Cerebellar cortex (tissue), 1 donor: ENCODE measurements around the gene MLLT3.

Experiments
- DNase-seq: peaks from one replicate; pipeline ENCODE4 v3.0.0-alpha.2; 2015; ENCODE audit warnings: low spot score

The MLLT3 gene

DNA sequence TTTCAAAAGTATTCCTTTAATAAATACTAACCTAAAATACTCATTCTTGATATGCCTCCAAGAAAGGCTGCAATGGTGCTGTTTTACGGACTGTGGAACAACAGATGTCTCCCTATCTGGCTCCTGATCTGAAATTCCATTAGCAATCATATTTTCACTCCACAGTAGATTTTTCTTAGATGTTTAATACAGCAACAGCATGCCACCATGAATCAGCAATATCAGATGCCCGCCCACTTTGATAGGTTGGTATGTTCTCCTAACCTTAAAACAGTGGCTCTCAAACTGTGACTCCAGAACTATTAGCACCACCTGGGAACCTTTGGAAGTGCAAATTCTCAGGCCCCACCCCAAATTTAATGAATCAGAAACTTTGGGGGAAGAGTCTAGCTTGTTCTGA lies 110.2 kb downstream of the MLLT3 start:
- DNase-seq = peak; percentile 18

GRCh38 chr9:20511686-20512085 lies 110.6 kb downstream of the MLLT3 start:
- DNase-seq = no peak

- DNase-seq = no peak
Measured at GRCh38 chr9:20509466-20509865, 112.8 kb downstream of the MLLT3 start.

DNA sequence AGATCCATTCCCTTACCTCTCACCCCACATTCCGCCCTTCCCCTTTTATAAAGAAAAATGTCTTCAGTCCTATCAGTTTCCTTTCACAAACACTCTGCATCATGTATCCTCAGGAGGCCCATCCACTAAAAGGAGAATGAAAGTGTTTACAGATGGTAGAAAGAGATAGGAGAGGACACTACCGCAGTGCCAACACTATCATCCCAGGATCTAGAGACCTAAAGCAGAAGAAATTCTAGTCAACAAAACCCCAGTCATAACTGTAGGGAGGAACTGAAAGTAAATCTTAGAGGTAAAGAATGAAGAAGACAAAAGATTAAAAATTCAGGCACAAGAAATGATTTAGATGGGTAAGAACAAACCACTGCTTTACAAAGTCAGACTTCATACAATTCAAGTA lies 114.1 kb downstream of the MLLT3 start:
- peak; percentile 30 for DNase-seq

DNA sequence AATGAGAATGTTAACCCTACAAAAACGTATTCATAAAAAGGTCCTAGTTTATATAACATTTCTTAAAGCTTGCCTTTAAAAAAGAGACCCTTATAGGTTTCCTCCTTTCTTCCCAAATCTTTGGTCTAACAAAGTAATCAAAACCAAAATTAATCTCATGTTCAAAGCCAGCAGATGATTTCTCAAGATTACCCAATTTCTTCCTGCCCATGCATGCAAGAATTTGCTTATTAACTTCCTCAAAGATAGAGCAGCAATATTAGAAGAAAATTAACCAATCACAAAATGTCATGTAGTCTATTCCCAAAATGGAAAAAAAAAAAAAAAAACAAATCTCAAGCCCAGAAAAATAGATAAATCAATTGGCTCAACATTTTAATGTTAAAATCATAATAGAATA lies 114.9 kb downstream of the MLLT3 start:
- DNase-seq = no peak

GRCh38 chr9:20506099-20506900 lies 116.0 kb downstream of the MLLT3 start:
- peak; percentile 20 for DNase-seq

GRCh38 chr9:20505574-20505973 lies 116.7 kb downstream of the MLLT3 start:
- no peak for DNase-seq

DNA sequence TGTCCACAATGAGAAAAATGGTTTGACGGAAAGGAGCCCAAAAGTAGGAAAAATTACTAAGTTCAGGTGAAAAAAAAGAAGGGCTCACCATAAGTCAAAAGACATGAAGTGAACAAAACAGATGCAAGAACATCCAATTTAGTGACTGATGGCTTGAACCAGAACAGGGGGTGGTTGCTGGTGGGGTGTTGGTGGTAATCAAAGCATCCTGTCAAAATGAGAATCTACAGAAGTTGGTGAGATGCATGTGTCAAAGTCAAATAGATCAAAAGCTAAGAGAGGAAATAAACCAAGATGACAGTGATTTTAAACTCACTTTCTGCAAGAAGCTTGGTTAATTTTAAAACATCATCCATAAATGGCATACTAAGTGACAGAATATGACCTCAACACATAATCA lies 117.4 kb downstream of the MLLT3 start:
- DNase-seq = no peak

DNA sequence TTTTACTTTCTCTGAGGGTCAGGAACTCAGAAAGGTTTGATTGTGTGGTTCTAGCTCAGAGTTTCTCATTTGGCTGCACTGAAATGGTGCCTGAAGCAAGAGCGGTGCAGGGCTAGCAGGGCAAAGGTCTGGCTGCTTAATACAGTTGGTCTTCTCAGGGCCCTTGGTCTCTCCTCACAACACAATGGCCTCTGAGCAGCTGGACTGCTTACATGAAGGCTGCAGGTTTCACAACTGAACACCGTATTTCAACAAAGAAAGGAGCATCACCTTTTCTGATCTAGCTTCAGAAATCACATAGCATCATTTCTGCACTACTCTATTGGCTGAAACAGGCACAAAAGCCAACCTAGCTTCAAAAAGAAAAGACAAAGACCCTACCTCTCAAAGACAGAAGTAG lies 122.2 kb downstream of the MLLT3 start:
- DNase-seq = no peak

GRCh38 chr9:20499013-20499412 lies 123.3 kb downstream of the MLLT3 start:
- DNase-seq = no peak

GRCh38 chr9:20496328-20496727 lies 126.0 kb downstream of the MLLT3 start:
- DNase-seq = no peak

DNA sequence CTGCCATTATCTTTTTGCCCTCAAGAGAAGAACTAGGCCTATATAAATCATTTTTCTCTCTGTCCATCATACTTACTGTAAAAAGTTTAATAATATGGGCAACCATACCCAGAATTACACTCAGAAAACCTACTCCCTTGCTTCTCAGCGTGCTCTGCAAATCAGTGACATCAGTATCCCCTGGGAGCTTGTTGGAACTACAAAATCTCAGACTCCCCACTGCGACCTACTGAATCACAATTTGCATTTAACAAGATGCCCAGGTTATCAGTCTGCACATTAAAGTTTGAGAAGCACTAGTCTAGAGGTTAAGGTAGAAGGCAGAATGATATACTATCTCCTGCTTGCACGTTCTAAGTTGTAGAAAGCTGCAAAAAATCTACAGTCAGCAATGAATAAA lies 127.2 kb downstream of the MLLT3 start:
- DNase-seq = no peak

DNA sequence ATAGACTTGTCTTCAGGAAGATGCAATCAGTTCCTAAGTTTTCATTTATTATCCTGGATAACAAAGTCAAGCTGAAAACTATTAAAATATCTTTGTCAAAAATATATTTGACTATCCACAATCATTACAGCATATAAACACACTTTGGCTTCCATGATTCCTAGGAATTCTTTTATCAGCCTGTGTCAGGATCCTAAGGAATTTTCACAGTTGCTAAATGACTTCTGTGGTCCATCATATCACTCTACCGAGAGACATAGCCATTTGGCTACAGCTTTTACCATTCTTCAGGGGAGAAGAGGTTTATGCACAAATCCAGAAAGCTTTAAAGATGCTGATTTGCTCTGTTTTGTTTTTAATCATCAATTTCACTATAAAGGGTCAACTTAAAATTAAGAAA lies 128.3 kb downstream of the MLLT3 start:
- no peak for DNase-seq

- no peak for DNase-seq
Measured at GRCh38 chr9:20492772-20493171, 129.5 kb downstream of the MLLT3 start.

DNA sequence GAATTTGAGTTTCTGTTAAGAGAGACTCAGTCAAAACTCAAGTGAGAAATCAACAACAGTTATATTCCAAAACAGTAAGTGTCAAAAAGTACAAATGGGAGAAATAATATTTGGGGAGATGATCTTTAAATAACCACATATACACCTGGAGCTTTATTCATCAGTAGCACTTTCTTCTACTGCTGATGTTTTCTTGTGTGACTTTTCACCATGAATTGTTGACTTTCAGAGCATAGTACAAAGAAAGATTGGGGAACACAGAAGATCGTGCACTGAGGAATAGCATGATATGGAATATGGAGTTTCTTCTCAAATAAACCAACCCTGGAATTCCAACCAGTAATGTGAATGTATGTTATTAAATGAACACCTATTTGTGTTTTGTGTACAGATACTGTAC lies 130.7 kb downstream of the MLLT3 start:
- no peak for DNase-seq

DNA sequence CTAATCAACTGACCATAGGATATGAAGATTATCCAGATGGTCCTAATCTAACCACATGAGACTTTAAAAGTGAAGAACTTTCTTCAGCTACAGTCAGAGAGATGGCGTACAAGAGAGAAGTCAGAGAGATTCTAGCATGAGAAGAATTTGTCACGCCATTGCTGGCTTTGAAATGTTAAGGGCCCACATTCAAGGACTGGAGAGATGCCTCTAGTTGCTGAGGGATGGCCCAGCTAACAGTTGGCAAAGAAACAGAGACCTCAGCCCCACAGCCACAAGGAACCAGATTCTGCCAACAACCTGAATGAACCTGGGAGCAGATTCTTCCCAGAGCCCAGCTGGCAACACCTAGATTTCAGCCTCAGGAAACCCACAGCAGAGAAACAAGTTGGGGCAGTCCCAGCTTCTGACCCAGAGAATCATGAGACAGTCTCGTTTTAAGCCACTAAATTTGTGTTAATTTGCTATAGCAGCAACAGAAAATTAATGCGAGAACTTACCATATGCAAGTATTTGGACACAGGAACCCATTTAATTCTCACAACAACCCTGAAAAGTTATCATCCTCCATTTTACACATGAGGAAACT lies 132.0 kb downstream of the MLLT3 start:
- no peak for DNase-seq

DNA sequence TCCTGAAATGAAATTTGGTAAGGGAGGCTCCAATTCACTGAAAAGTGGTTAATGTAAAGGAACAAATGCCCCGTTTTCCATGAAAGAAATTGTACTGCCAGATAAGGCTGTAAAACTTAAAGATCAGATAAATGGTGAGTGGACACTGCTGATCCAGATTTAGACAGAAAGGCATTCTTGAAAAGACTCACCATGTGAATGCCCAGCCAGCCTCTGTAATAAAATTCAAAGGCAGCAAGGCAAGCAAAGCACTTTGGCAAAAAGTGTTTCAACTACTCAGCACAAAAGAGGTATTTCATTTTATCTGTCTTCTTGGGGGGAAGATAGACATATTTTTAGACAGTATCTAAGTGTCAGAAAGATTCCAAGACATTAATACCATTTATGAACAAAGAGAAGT lies 133.6 kb downstream of the MLLT3 start:
- DNase-seq = no peak

GRCh38 chr9:20486552-20486951 lies 135.7 kb downstream of the MLLT3 start:
- DNase-seq = no peak

DNA sequence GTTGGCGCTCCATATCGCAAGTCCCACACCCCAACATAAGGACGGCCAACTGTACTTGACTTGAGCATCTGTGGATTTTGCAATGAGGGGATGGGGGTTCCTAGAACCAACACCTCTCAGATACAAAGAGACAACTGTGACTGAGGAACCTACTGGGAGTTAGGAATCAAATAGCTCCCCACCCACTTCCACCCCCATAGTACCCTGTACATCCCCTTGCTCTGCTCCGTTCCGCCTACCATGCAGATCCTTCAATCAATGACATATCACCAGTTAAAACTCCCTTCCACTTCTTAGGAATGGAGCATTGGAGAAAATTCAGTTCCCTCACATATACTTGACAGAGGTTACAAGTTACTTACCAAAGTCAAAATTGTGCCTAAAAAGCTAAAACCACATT lies 140.9 kb downstream of the MLLT3 start:
- DNase-seq = no peak

GRCh38 chr9:20480249-20480648 lies 142.1 kb downstream of the MLLT3 start:
- DNase-seq = no peak

- no peak for DNase-seq
Measured at GRCh38 chr9:20479419-20480155, 142.7 kb downstream of the MLLT3 start.

DNA sequence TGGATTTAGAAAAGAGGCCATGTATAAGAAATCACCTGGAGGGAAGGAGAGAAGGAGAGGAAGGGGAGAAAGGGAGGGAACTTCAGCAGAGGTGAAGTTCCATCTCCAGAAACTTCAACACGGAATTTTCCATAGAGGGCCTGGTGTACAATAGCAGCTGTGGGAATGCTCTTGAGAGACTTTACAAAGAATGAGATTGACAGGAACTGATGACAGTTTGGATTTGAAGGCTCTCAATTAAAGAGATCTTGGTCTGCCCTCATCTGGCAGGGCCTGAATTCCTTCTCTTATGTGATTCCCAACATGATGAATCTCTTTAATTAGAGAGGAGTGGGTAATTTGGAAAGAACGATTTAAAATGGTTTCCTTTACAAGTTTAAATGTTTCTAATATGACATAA lies 143.5 kb downstream of the MLLT3 start:
- DNase-seq = no peak

DNA sequence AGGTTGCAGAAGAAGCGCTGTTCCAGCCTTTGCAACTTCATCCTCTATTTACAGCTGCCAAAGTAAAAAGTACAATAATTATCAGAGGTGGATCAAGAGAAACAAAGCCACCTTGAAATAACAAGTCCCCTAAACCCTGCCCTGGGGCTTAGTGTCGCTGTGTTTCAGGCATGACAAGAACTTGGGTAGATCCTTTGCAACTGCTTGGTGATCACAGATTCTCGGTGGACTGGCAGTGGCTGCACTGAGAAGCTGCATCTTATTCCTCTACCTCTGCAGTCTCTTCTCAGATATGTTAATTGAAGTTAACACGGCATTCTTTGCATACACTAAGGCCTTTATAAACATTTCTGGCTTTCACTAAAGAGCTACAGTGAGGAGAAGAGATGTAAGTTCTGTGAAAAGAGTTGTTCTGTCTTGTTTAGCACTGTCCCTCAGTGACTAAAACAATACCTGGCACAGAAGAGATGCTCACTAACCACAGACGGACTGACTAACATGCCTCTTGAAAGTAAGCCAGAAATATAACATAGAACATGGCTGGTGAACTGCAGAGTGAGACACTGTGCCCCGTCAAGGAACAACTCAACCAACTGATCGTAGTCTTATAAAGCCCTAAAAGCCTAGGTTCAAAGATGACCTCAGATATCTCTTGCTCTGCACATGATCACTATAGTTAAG lies 144.2 kb downstream of the MLLT3 start:
- DNase-seq = no peak
